ENCODE measurements around the gene UTF1. TPM values are rescaled to one million over a fixed set of nuclear protein-coding genes. Genes with fewer than 3 reads are reported as not detected.
"Not testable (repeated sequence)": the region's sequence is repeated elsewhere in the genome, so short reads cannot be mapped to it uniquely, and the experiment has no call there.

UTF1 gene
- total RNA-seq, 2 donors from 2014 or later = 9.2 TPM; not detected in 1

GRCh38 chr10:133231244-133231945, 1.4 kb downstream of the UTF1 start:
- Histone ChIP-seq H3K27ac (no peak overlapping the region), H3K36me3 (no peaks in the 10 kb centered on the region), H3K4me1 (replicated peaks) (peaks cover 3% of the 10 kb centered on the region), H3K27me3 (replicated peaks; ENCODE audit: insufficient read depth) (peaks cover 40% of the 10 kb centered on the region), H3K9me3 (no peaks in the 10 kb centered on the region), H3K4me3 (no peak overlapping the region)
- intact Hi-C loops (cut with DNase I) = no loop called here
- DNase-seq (ENCODE audit: low spot score) = no peak
- TF ChIP-seq POLR2AphosphoS5 (IDR thresholded peaks at IDR 0.05) = no peak
- no peak for TF ChIP-seq POLR2A (IDR thresholded peaks at IDR 0.05)
- no peak for TF ChIP-seq CTCF (IDR thresholded peaks at IDR 0.05)
- 23% methylated on average over 44 of the region's 44 CpGs for WGBS

GRCh38 chr10:133231946-133232574, 2.0 kb downstream of the UTF1 start:
- Histone ChIP-seq H3K4me1 (replicated peaks) (peaks cover 9% of the 10 kb centered on the region), H3K27ac (no peak overlapping the region), H3K36me3 (no peaks in the 10 kb centered on the region), H3K4me3 (no peak overlapping the region), H3K27me3 (replicated peaks; ENCODE audit: insufficient read depth) (peaks cover 42% of the 10 kb centered on the region), H3K9me3 (no peaks in the 10 kb centered on the region)
- no peak for TF ChIP-seq POLR2A (IDR thresholded peaks at IDR 0.05)
- no peak for TF ChIP-seq POLR2AphosphoS5 (IDR thresholded peaks at IDR 0.05)
- TF ChIP-seq CTCF (IDR thresholded peaks at IDR 0.05) = no peak
- no peak for DNase-seq (ENCODE audit: low spot score)
- WGBS = 58% methylated on average over 11 of the region's 11 CpGs
- intact Hi-C loops (cut with DNase I) = no loop called here

GRCh38 chr10:133234796-133235195, 4.8 kb downstream of the UTF1 start:
- H3K4me1 ChIP-seq (replicated peaks) = peaks cover 10% of the 10 kb centered on the region
- H3K36me3 ChIP-seq; H3K4me3 ChIP-seq; intact Hi-C loops (cut with DNase I); DNase-seq (ENCODE audit: low spot score); H3K27ac ChIP-seq; H3K9me3 ChIP-seq: not testable (repeated sequence)
- peaks cover 62% of the 10 kb centered on the region for H3K27me3 ChIP-seq (replicated peaks; ENCODE audit: insufficient read depth)
- WGBS = 66% methylated on average over 8 of the region's 10 CpGs

- intact Hi-C loops (cut with DNase I) = no loop called here
- DNase-seq (ENCODE audit: low spot score) = no peak
- Histone ChIP-seq H3K4me3 (no peak overlapping the region), H3K36me3 (no peaks in the 10 kb centered on the region), H3K4me1 (replicated peaks) (peaks cover 10% of the 10 kb centered on the region), H3K27ac (no peak overlapping the region), H3K27me3 (replicated peaks; ENCODE audit: insufficient read depth) (peaks cover 60% of the 10 kb centered on the region), H3K9me3 (no peaks in the 10 kb centered on the region)
- TF ChIP-seq CTCF (IDR thresholded peaks at IDR 0.05) (no peak), POLR2AphosphoS5 (IDR thresholded peaks at IDR 0.05) (no peak), POLR2A (IDR thresholded peaks at IDR 0.05) (no peak)
- WGBS = 4% methylated on average over 28 of the region's 48 CpGs
These were observed 5.3 kb downstream of the UTF1 start for GRCh38 chr10:133235265-133235855.

GRCh38 chr10:133235932-133236331, 5.9 kb downstream of the UTF1 start:
- Histone ChIP-seq H3K4me3 (peak overlapping the region in 1 of 2 donors; percentile 27), H3K27me3 (replicated peaks; ENCODE audit: insufficient read depth) (peaks cover 58% of the 10 kb centered on the region)
- intact Hi-C loops (cut with DNase I) = no loop called here

More at GRCh38 chr10:133235932-133236331, 5.9 kb downstream of the UTF1 start:
- Histone ChIP-seq H3K9me3 (no peaks in the 10 kb centered on the region), H3K36me3 (no peaks in the 10 kb centered on the region), H3K4me1 (replicated peaks) (peaks cover 10% of the 10 kb centered on the region), H3K27ac (no peak overlapping the region)
- WGBS = 8% methylated on average over 12 of the region's 18 CpGs
- DNase-seq (ENCODE audit: low spot score) = no peak
- TF ChIP-seq CTCF (IDR thresholded peaks at IDR 0.05) (no peak), POLR2A (IDR thresholded peaks at IDR 0.05) (no peak), POLR2AphosphoS5 (IDR thresholded peaks at IDR 0.05) (no peak)

All from prostate gland (tissue), 2 donors.